LNCAP (cell line): ENCODE data around the gene EPHA4.

ENCODE experiments used
- CTCF ChIP-seq: fragments of 450-650 bp; IDR thresholded peaks from 2 replicates; pipeline ENCODE4 v1.5.1; 2017; ENCODE audit warnings: mild to moderate bottlenecking

EPHA4 gene

DNA sequence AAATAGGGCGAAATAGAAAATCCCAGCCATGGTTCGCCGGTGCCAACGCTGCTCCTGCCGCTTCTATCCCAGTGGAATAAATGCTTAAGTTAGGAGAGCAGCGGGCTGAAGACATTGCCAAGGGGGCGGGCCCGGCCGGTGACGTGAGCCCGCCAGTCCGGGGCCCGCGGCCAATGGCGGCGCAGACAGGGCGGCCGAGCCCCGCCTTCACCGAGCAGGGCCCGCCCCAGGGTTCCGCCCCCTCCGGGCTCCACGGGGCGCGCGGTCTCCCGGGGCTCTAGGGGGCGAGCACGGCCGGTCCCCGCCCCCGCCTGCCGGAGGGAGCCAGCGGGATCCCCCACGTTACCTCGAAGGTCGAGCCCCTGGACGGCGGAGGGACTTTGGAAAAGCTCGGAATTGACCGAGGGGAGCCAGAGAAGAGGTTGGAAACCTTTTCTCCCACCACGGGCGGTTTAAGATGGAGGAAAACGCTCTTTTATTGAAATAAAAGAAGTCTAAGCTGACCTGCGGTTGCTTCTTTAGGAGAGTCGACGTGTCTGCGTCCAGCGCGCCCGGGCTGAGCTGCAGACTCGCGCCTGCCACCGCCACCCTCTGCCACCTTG, at the start of gene EPHA4:
EPHA4 (minus strand) TSS at position 86 of the 602 bp plus-strand sequence; CDS start at position 30, 56 bp downstream.
- no peak for TF ChIP-seq CTCF

GRCh38 chr2:221618007-221618406, 45.9 kb upstream of the EPHA4 start:
- TF ChIP-seq CTCF = no peak

DNA sequence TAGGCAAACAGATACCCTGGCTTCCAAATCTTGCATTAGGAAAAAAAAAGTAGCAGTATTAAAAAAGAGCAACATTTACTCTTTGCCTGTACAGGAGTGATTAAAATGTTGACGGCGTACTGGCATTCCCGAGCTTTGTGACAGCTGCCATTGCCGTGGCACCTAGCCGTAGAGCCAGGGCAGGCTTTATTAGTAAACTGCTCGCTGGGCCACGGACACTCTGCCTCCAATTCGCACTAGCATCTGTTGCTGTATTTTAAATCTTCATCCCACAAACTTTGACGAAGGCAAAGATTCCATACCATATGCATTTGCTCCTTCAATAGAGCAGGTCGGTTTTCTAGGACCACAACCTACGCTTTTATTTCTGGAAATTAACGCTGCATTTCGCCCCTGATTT, 44.5 kb upstream of the EPHA4 start:
- no peak for TF ChIP-seq CTCF

- no peak for TF ChIP-seq CTCF
These were observed 42.2 kb upstream of the EPHA4 start for GRCh38 chr2:221614274-221614673.

DNA sequence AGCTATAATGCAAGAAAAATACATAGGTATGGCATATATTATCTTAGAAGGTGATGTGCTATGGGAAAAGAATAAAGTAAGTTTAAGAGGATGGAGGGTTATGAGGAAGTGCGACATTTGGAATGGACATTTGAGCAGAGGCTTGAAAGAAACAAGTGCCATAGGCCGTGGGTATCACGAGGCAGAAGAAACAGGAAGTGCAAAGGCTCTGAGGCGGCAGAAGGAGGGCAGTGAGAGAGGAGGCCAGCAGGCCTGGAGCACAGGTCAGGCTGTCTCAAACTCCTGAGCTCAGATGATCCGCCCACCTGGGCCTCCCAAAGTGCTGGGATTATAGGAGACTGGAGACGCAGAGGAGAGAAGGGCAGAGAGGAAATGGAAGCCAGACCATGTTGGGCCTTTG, 40.7 kb upstream of the EPHA4 start:
- no peak for TF ChIP-seq CTCF

- no peak for TF ChIP-seq CTCF
These were observed 40.1 kb upstream of the EPHA4 start for GRCh38 chr2:221612161-221612560.

GRCh38 chr2:221610675-221611074, 38.6 kb upstream of the EPHA4 start:
- TF ChIP-seq CTCF = no peak

- TF ChIP-seq CTCF = no peak
These were observed 38.2 kb upstream of the EPHA4 start for GRCh38 chr2:221610255-221610654.
